ENCODE data around the gene IGFBP1. TPM values are rescaled to one million over a fixed set of nuclear protein-coding genes. Genes with fewer than 3 reads are reported as not detected.

Gene IGFBP1
- total and polyA plus RNA-seq, 2 of the 13 experiments (the other 11 are each of a cell fraction or from before 2014, with no cell fraction given), result 5.4 to 885 TPM

GRCh38 chr7:45881759-45882464 is 6.4 kb upstream of the IGFBP1 start (continued):
- TF ChIP-seq ZBED4 (CRISPR knock-in tag; IDR thresholded peaks at IDR 0.05; ENCODE audit: borderline replicate concordance), result no peak
- TF ChIP-seq ARID4A (CRISPR knock-in tag; IDR thresholded peaks at IDR 0.05; ENCODE audit: borderline replicate concordance), result peak; percentile 76; the same call in 1 of the 2 replicates
- peak; percentile 87; the same call in 1 of the 2 replicates for TF ChIP-seq ZNF724P (CRISPR knock-in tag; IDR thresholded peaks at IDR 0.05; ENCODE audit: borderline replicate concordance)
- TF ChIP-seq RFX1 (IDR thresholded peaks at IDR 0.05), result no peak
- 0 out of 2 replicates have a peak, but pooled peaks have one; percentile 40 for TF ChIP-seq ZBTB7B (CRISPR knock-in tag; IDR thresholded peaks at IDR 0.05)
- peak; percentile 23 for TF ChIP-seq HOMEZ (CRISPR knock-in tag; IDR thresholded peaks at IDR 0.05; ENCODE audit: low read depth)
- TF ChIP-seq MIER2 (CRISPR knock-in tag; IDR thresholded peaks at IDR 0.05), result 0 out of 2 replicates have a peak, but pooled peaks have one; percentile 63
- TF ChIP-seq GMEB2 (CRISPR knock-in tag; IDR thresholded peaks at IDR 0.05; ENCODE audit: low read depth), result no peak
- no peak; the same call in 1 of the 2 replicates for TF ChIP-seq ZNF256 (CRISPR knock-in tag; conservative IDR thresholded peaks at IDR 0.05)
- TF ChIP-seq NFYB (CRISPR knock-in tag; IDR thresholded peaks at IDR 0.05), result no peak
- no peak for TF ChIP-seq ZFP36 (IDR thresholded peaks at IDR 0.05; ENCODE audit: borderline replicate concordance, low read depth, low read length, partially characterized antibody)
- TF ChIP-seq LCORL (IDR thresholded peaks at IDR 0.05), result peak; percentile 45; the same call in 1 of the 2 replicates
- peak; percentile 97 for TF ChIP-seq LCORL (CRISPR knock-in tag; IDR thresholded peaks at IDR 0.05)
- peak; percentile 83 for TF ChIP-seq ZNF574 (CRISPR knock-in tag; IDR thresholded peaks at IDR 0.05)
- TF ChIP-seq ZC3H4 (CRISPR knock-in tag; IDR thresholded peaks at IDR 0.05; ENCODE audit: borderline replicate concordance), result no peak

Measured in HepG2 (cell line).